ES-I3 (cell line): ENCODE data around the gene TRMT1.

ENCODE experiments used
- H3K36me3 ChIP-seq: 2 replicates; pipeline ENCODE4 v1.6.1; 2013; ENCODE audit warnings: mild to moderate bottlenecking, low read length, control low read depth, moderate library complexity; ENCODE audit not compliant: insufficient read depth
- H3K4me1 ChIP-seq: 2 replicates; pipeline ENCODE4 v1.6.1; 2013; ENCODE audit warnings: mild to moderate bottlenecking, control low read depth, low read length; ENCODE audit not compliant: insufficient read depth
- H3K9ac ChIP-seq: 2 replicates; pipeline ENCODE4 v1.6.1; 2013; ENCODE audit warnings: low read depth, mild to moderate bottlenecking, low read length, moderate library complexity
- H3K9me3 ChIP-seq: 2 replicates; pipeline ENCODE4 v1.6.1; 2013; ENCODE audit warnings: mild to moderate bottlenecking, low read length, moderate library complexity; ENCODE audit not compliant: control insufficient read depth, insufficient read depth

The TRMT1 gene

DNA sequence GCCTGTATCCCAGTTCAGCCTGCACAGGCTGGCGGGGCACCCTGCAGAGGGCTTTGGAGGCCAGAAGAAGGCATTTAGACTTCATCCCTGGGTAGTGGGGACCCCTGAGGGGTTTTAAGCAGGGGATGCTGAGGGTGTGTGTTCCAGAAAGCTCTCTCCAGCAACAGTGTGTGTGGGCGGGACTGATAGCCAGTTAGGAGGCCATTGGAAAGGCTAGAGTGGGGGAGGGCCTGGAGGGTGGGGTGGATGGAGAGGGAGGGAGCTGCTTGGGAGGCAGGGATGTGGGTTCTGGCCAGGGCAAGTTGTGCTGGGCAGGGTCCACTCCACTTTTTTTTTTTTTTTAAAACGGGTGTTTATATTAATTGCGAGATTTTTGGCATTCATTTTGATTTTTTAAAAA lies 42.2 kb downstream of the TRMT1 start:
- no peak overlapping the region for H3K9ac ChIP-seq
- H3K9me3 ChIP-seq = no peaks in the 10 kb centered on the region
- H3K36me3 ChIP-seq = no peaks in the 10 kb centered on the region
- peaks cover 13% of the 10 kb centered on the region for H3K4me1 ChIP-seq

DNA sequence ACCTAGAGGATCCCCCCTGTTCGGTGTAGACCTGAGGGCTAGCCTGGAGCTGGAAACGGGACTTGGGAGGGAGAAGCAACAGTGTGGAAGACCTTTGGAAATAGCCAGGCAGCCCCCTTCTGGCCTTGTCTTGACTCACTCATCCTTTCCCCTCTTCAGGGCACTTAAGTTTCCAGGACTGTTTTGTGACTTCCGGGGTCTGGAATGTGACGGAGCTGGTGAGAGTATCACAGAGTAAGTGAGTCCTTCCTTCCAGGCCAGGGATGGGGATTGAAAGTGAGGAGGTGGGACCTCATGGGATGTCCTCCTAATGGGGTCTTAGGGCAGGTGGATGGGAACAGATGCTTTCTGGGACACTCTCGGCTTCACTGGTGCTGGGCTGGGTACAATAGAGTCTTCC lies 43.3 kb downstream of the TRMT1 start:
- Histone ChIP-seq H3K4me1 (peaks cover 9% of the 10 kb centered on the region; the same call in 1 of the 2 replicates), H3K36me3 (no peaks in the 10 kb centered on the region), H3K9ac (no peak overlapping the region), H3K9me3 (no peaks in the 10 kb centered on the region)

DNA sequence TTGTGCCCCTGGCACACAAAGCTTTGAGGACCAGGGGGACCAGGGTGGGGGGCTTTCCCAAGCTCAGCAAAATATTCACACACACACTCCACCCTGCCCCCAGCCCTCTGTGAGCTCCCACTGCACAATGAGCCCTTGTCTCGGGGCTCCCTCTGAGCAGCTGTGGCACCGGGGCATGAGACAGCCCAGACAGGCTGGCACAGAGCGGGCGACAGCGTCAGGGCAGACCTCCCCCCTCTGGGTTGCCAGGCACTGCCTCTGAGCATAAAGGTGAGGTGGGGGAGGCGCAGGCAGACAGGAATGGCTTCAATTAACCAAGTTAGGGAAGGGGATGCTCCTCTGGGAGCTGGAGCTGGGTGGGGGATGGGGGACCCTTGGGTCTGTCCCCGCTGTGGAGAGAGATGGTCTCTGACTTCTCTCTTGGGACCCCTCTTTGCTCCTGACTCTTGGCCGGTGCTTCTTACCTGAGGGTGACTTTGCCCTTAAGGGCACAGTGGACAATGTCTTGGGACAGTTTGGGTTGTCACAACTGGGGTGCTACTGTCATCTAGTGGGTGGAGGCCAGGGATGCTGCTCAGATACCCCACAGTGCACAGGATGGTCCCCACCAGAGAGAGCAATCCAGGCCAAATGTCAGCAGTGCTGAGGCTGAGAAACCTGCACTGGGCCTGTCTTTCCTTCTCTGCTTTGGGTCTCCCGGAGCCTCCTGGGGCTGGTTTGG lies 44.2 kb downstream of the TRMT1 start:
- H3K36me3 ChIP-seq = no peaks in the 10 kb centered on the region
- no peak overlapping the region for H3K9ac ChIP-seq
- H3K9me3 ChIP-seq = no peaks in the 10 kb centered on the region
- peaks cover 3% of the 10 kb centered on the region; the same call in 1 of the 2 replicates for H3K4me1 ChIP-seq

DNA sequence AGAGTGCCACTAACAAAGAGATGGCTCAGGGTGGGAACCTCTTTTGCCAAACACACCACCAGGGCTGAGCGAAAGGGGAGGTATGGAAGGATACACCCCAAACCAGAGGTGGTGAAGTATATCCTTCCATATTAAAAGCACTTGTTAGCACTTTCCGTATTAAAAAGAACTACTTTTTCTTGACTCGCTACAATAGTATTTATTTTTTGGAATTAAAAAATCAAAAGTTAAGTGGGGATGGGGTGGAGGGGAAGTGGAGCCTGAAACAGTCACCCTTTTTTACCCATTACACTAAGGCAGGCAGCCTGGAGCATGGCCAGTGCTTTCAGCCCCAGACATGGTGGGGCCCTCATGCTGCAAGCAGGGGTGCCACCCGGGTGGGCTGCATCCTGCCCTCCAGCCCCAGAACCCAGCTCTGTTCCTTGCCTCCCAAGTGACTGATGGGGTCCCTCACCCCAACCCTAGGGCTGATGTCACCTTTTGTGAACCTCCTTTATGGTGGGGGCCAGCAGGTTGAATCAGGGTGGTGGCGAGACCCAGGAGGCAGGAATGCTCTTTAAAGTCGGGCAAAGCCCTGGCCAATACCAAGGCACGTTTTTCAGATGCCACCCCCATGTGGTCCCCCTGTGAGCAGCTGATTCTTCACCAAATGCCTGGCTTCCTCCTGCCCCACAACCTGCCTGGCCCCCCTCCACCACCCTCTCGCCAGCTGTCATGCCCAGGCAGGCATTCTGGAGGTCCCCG lies 44.9 kb downstream of the TRMT1 start:
- no peaks in the 10 kb centered on the region for H3K9me3 ChIP-seq
- H3K36me3 ChIP-seq = no peaks in the 10 kb centered on the region
- no peak overlapping the region for H3K9ac ChIP-seq
- no peaks in the 10 kb centered on the region for H3K4me1 ChIP-seq

DNA sequence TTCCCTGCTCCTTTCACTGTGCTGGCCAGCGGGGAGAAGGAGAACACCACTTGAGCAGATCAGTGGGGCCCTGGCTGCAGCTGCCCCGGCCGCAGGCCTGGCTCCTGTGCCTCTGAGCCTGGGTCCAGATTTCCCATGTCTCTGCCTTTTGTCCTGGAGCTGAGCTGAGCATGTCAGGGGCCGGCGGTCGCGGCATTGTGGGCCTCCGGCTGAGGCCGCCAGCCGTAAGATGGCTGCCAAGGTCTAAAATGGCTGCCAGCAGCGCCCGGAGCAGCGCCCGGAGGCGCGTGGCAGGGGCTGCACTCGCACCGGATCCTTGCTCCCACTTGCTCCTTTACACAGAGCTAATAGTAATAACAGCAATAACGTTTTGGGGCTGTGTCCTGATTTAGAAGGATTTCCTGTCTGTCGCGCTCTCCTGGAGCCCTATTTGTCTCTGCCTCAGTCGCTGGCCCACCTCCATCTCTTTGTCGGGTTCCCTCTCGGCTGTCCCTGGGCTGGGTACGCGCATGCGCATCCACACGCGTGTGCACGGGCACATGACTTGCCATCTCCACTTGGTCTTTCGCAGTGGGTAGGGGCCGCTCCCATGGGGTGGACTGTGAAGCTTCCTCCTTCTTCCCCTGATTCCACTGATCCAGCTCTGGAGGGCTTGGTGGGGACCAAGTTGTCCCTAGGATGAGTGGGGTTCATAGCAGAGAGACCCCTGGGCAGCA lies 46.0 kb downstream of the TRMT1 start:
- no peaks in the 10 kb centered on the region for H3K4me1 ChIP-seq
- H3K36me3 ChIP-seq = no peaks in the 10 kb centered on the region
- no peaks in the 10 kb centered on the region for H3K9me3 ChIP-seq
- H3K9ac ChIP-seq = no peak overlapping the region

DNA sequence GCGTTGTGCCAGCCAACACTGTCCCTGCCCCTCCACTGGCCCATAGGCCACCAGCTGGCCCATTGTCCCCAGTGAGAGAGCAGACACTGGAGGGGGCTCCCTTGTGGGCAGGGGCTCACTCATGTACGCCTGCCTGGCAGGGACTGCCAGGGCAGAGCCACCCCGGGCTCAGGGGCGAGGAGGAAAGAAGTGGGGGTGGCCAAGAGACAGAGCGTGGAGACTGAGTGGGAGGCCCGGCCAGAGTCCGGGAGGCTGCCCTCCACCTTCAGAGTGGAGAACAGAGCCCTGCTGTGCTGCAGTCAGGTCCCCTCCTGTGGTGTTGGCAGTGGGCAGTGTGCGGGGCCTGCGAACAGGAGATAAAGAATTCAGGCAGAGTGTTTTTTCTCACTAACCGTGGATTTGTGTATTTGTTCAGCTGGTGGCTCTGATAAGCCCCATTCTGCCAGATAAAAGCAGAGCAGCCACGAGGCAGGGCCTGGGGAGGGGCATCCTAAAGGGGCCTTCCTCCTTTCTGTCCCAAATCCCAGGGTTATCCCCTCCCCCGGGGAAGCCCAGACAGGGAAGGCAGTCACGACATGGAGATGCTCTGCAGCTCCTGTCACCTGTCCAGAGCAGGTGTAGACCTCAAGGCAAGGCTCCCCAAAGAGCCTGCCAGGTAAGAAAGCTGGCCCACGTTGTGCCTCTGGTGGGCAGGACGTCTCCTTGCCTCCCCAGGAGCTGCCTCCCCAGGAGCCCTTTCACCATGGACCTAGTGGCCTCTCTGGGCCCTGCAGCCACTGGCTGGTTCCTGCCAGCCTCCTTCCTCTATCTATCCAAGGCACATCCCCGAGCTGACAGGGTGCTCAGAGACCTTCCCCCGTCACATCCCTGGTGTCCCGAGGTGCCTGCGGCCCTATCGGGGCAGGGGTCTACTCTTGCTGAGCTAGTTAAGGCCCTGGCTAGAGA lies 46.9 kb downstream of the TRMT1 start:
- Histone ChIP-seq H3K36me3 (no peaks in the 10 kb centered on the region), H3K4me1 (no peaks in the 10 kb centered on the region), H3K9ac (no peak overlapping the region), H3K9me3 (no peaks in the 10 kb centered on the region)

DNA sequence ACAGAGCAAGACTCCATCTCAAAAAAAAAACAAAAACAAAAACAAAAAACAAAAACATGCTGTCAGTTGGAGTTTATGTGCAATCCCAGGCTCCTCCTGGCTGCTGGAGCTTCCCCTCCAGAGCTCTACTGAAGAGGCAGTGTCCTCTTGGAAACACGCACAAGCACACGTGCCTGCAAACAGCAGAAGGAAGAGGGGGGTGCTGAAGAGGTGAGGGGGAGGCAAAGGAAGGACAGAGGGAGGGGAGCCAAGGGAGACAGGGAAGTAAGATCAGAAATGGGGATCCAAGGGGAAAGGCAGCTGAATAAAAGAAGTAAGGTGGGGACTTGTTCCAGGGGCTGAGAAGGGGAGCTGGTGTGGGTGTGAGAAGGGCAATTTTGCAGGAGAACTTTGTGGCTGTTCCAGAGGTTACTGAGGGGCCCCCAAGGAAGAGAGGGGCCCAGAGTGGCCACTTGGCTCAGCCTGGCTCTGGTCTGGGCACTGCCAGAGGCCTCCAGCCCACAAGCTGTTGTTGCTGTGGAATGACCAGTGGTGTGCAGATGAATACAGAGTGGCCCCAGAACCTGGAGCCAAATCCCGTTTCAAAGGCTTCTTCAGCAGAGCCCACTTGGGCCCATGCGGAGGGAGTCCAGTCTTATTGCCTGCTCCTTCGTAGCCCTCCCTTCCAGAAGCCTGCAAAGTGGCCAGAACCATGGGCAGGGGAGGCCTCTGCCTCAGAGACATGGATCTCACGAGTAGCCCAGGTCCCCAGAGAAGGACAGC lies 48.3 kb downstream of the TRMT1 start:
- Histone ChIP-seq H3K9me3 (no peaks in the 10 kb centered on the region), H3K36me3 (no peaks in the 10 kb centered on the region), H3K9ac (no peak overlapping the region), H3K4me1 (no peaks in the 10 kb centered on the region)

DNA sequence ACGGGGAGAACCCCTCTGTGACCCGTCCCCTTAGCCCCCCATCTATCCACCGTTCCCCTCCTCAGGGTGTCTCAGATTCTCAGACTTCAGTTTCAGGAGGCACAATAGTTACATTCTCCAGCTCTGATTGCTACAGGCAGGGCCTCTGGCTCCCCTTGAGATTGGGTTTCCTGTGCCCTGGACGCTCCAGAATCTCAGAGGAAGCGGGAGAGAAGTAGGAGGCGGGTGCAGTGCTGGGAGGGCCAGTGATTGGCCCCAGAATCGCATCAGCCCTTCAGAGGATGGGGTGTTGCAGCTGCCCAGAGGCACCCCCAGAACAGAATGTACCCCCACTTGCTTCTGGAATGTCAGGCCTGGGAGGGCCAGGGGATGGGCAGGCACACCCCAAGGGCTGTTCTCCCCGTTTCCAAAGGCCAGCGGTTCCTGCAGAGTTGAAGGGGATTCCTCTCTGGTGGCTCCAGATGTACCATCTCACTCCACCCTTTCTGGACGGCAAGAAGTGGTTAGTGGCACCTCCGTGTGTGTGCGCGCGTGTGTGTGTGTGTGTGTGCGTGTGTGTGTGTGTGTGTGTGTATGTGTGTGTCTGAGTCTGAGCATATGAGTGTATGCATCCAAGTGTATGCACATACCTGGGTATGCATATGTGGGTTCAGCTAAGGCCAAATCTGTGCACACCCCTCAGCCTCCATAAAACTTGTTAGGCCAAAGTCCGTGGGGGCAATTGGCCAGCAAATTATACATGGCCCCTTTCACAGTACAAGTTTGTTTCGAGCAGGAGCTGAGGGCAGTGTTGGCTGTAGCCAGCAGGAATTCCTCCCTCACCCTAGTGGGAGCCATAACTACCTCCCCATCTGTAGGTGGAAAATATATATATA lies 49.4 kb downstream of the TRMT1 start:
- H3K9me3 ChIP-seq = no peaks in the 10 kb centered on the region
- H3K9ac ChIP-seq = no peak overlapping the region
- H3K36me3 ChIP-seq = no peaks in the 10 kb centered on the region
- no peaks in the 10 kb centered on the region for H3K4me1 ChIP-seq

DNA sequence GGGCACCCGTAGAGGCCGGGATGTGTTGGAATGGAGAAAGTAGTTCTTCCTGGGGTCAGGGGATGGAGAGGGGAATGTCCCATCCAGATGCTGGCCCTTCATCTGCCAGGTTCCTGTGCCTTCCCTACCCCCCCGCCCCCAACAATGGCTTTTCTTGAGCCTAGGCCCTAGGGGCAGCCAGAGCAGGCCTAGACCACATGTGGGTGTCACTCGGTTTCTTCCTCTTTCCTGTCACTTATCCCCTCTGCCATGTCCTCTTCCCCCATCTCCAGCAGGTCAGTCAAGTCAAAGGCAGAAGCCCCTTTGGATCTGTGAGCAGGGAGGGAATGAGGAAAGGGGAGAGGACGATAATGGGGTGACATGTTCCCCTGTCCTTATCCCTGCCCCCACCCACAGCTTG lies 50.3 kb downstream of the TRMT1 start:
- Histone ChIP-seq H3K36me3 (no peaks in the 10 kb centered on the region), H3K4me1 (no peaks in the 10 kb centered on the region), H3K9me3 (no peaks in the 10 kb centered on the region), H3K9ac (no peak overlapping the region)

DNA sequence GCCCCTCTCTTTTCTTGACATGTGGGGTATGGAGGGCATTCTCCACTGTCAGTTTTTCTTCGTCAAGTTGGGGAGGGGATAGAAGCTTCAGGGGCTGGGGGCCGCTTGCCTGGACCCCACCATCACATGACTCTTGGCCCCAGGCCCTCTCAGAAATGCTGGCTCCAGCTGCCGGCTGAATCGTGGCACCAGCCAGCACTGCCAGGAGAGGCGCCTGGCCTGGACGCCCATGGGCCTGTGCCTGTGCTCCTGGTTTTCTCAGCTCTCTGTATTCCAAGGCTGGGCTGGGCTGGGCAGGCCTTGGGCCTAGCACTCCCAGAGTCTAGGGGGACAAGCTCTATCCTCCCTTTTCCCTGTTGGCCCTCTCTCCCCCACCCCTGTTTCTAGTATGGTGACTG lies 52.4 kb downstream of the TRMT1 start:
- Histone ChIP-seq H3K4me1 (peaks cover 7% of the 10 kb centered on the region; the same call in 1 of the 2 replicates), H3K9ac (no peak overlapping the region), H3K36me3 (no peaks in the 10 kb centered on the region), H3K9me3 (no peaks in the 10 kb centered on the region)

DNA sequence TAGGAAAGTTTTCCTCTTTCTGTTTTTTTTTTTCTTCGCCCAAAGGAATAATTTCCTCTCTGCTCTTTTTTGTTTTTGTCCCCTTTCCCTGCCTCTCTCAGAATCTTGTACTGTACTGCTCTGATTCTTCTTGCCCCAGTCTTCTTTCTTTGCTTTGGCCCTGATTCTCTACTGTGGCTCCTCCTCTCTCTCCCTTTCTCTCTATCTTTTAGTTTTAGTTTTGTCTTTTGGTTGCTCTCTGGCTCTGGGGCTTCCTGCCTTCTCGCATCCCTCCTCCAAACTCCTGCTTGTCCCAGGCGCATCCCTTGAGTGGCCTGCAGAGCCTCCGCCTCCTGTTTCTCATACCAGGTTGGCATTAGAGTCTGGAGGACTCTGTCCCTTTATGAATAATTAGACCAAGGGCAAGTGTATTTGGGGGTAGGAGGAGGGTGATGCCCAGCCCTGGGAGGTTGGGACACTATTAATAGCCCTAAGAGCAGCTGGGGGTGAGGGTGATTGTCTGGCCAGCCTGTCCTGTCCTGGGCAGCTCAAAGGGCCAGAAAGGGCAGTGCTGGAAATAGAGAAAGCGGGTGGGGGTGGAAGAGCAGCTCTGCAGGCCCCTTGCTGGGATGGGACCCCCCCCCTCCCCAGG lies 53.0 kb downstream of the TRMT1 start:
- Histone ChIP-seq H3K4me1 (peaks cover 7% of the 10 kb centered on the region; the same call in 1 of the 2 replicates), H3K9ac (no peak overlapping the region), H3K36me3 (no peaks in the 10 kb centered on the region)

DNA sequence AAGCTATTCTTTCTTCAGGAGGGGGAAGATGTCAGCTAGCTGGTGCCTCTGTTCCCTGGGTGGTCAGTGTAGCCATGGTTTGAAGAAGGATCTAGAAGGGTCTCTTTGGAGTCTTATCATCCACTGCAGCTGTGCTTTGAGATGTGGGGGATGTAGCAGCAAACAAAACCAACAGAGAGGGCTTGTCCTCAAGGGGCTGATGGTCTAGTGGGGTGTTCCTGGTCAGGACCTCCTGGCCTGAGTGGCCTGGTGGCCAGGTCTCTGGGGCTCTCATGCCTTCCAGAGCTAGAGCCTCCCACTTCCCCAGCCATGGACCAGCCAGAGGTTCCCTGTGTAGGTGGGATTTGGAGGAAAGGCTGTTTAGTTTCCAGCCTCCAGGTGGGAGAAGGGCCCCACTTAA lies 54.2 kb downstream of the TRMT1 start:
- Histone ChIP-seq H3K36me3 (no peaks in the 10 kb centered on the region), H3K9ac (no peak overlapping the region), H3K9me3 (no peaks in the 10 kb centered on the region), H3K4me1 (peaks cover 7% of the 10 kb centered on the region; the same call in 1 of the 2 replicates)

More for the DNA sequence above, 53.0 kb downstream of the TRMT1 start:
- no peaks in the 10 kb centered on the region for H3K9me3 ChIP-seq
